OCI-LY3 (cell line): ENCODE results near the gene ELOVL7.
"Not testable (repeated sequence)": the region's sequence is repeated elsewhere in the genome, so short reads cannot be mapped to it uniquely, and the experiment has no call there.

Experiments used
- H2AFZ ChIP-seq: fragments of 200-600, 300-600 bp; shearing (Covaris generic); 2 replicates; pipeline ENCODE4 v1.6.0; 2014; ENCODE audit warnings: antibody characterized with exemption, low read depth, low read length
- H3K27ac ChIP-seq: fragments of 200-600, 300-600 bp; sonication (generic); 2 replicates; pipeline ENCODE4 v1.5.1; 2014; ENCODE audit warnings: mild to moderate bottlenecking, low read length, moderate library complexity, mixed read lengths
- H3K27me3 ChIP-seq: fragments of 200-600, 300-600 bp; sonication (generic); 2 replicates; pipeline ENCODE4 v1.6.1; 2014; ENCODE audit warnings: low read depth, low read length, mixed read lengths
- H3K36me3 ChIP-seq: fragments of 200-600, 300-600 bp; sonication (generic); replicated peaks from 2 replicates; pipeline ENCODE3; 2014; ENCODE audit warnings: low read depth, low read length, mixed read lengths
- H3K4me1 ChIP-seq: fragments of 300-600, 200-600 bp; sonication (generic); 2 replicates; pipeline ENCODE4 v1.6.1; 2014; ENCODE audit warnings: low read length, mixed read lengths
- H3K4me2 ChIP-seq: fragments of 200-600, 300-600 bp; sonication (generic); 2 replicates; pipeline ENCODE4 v1.6.1; 2014; ENCODE audit warnings: low read length, mixed read lengths
- H3K4me3 ChIP-seq: fragments of 300-600, 200-600 bp; sonication (generic); 2 replicates; pipeline ENCODE4 v1.5.1; 2014; ENCODE audit warnings: antibody characterized with exemption, mild to moderate bottlenecking, low read length, moderate library complexity
- H3K79me2 ChIP-seq: fragments of 300-600, 200-600 bp; shearing (Covaris generic); 2 replicates; pipeline ENCODE4 v1.6.1; 2014; ENCODE audit warnings: mild to moderate bottlenecking, low read length, mixed read lengths
- H3K9ac ChIP-seq: fragments of 300-600, 200-600 bp; shearing (Covaris generic); 2 replicates; pipeline ENCODE4 v1.6.0; 2014; ENCODE audit warnings: mild to moderate bottlenecking, low read length, moderate library complexity
- H3K9me3 ChIP-seq: fragments of 200-600, 300-600 bp; shearing (Covaris generic); 2 replicates; pipeline ENCODE4 v1.6.1; 2014; ENCODE audit warnings: low read length, mixed read lengths; ENCODE audit not compliant: insufficient read depth
- H4K20me1 ChIP-seq: fragments of 200-600, 300-600 bp; sonication (generic); 2 replicates; pipeline ENCODE4 v1.6.1; 2016; ENCODE audit warnings: low read length, mixed read lengths; ENCODE audit not compliant: insufficient read depth
- EZH2phosphoT487 ChIP-seq: fragments of 200-600 bp; shearing (Covaris generic); IDR thresholded peaks from 2 replicates; pipeline ENCODE4 v1.6.1; 2018; ENCODE audit warnings: antibody characterized with exemption, mixed run types, low read depth
- TF ChIP-seq, protein P1 (sequence below): fragments of 200-600, 300-600 bp; sonication (generic); IDR thresholded peaks from 2 replicates; pipeline ENCODE4 v1.5.1; 2014; ENCODE audit warnings: antibody characterized with exemption, low read length, low read depth

ELOVL7 gene

DNA sequence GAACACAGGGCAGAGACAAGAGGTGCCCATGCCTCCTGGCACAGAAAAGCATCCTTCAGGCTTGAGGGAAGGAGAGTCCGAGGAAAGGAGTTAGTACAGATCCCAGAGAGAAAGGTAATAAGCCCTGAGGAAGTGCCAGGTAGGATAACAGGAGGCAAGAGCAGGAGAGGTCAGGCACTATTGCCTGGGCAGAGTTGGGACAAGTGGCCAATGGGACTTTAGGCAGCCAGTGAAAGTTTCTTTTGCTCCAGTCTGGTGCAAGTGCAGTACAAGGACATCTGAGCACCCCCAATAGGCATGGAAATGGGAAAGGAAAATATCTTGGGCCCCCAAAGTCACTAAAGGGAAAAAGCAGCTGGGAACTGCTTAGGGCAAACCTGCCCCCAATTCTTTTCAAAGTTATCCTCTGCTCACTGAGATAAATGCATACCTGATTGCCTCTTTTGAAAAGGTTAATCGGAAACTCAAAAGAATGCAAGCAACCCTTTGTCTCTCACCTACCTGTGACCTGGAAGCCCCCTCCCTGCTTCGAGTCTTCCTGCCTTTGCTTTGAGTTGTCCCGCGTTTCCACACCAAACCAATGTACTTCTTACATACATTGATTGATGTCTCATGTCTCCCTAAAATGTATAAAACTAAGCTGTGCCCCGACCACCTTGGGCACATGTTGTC lies 46.5 kb downstream of the ELOVL7 start:
- Histone ChIP-seq H3K4me1 (no peaks in the 10 kb centered on the region), H3K79me2 (no peaks in the 10 kb centered on the region), H3K27ac (no peak overlapping the region), H3K9ac (no peak overlapping the region), H4K20me1 (no peaks in the 10 kb centered on the region), H3K4me2 (no peak overlapping the region), H3K27me3 (no peaks in the 10 kb centered on the region), H2AFZ (no peak overlapping the region), H3K36me3 (no peaks in the 10 kb centered on the region), H3K9me3 (no peaks in the 10 kb centered on the region), H3K4me3 (no peak overlapping the region)
- TF ChIP-seq, protein P1, sequence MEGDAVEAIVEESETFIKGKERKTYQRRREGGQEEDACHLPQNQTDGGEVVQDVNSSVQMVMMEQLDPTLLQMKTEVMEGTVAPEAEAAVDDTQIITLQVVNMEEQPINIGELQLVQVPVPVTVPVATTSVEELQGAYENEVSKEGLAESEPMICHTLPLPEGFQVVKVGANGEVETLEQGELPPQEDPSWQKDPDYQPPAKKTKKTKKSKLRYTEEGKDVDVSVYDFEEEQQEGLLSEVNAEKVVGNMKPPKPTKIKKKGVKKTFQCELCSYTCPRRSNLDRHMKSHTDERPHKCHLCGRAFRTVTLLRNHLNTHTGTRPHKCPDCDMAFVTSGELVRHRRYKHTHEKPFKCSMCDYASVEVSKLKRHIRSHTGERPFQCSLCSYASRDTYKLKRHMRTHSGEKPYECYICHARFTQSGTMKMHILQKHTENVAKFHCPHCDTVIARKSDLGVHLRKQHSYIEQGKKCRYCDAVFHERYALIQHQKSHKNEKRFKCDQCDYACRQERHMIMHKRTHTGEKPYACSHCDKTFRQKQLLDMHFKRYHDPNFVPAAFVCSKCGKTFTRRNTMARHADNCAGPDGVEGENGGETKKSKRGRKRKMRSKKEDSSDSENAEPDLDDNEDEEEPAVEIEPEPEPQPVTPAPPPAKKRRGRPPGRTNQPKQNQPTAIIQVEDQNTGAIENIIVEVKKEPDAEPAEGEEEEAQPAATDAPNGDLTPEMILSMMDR, result no peak
- no peak for TF ChIP-seq EZH2phosphoT487

DNA sequence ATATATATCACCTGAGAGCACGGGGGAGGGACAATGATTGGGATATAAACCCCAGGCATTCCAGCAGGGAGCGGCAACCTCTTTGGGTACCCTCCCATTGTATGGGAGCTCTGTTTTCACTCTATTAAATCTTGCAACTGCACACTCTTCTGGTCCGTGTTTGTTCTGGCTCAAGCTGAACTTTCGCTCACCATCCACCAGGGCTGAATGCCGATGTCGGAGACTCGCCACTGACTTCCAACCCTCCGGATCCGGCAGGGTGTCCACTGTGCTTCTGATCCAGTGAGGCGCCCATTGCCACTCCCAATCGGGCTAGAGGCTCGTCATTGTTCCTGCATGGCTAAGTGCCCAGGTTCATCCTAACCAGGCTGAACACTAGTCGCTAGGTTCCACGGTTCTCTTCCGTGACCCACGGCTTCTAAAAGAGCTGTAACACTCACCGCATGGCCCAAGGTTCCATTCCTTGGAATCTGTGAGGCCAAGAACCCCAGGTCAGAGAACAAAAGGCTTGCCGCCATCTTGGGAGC lies 48.6 kb downstream of the ELOVL7 start:
- not testable (repeated sequence) for H3K36me3 ChIP-seq, H3K9me3 ChIP-seq, H3K27ac ChIP-seq, H3K79me2 ChIP-seq, H4K20me1 ChIP-seq, H3K27me3 ChIP-seq, H3K4me2 ChIP-seq, H3K4me3 ChIP-seq, H3K9ac ChIP-seq, H3K4me1 ChIP-seq, H2AFZ ChIP-seq

DNA sequence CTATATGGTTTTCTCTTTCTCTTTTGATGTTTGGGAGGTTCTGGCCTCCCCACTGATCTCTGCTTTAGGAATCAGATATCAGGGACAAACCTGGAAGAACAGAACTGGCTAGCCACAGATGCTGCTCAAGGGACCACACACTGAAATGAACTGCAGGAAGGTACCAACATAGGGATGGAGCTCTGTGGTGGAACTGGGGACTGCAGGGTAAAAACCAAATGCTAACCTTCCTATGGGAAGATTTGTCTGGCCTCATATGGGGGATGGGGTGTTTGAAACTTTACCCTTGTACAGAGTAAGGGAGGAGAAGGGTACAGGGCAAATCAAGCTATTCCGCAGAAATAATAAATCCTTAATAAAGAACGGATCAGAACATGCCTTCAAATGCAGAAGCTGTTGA lies 49.4 kb downstream of the ELOVL7 start:
- no peak overlapping the region for H3K4me3 ChIP-seq
- H3K9me3 ChIP-seq, result no peaks in the 10 kb centered on the region
- no peak overlapping the region for H3K27ac ChIP-seq
- no peak overlapping the region for H3K4me2 ChIP-seq
- no peaks in the 10 kb centered on the region; the same call in 1 of the 2 replicates for H3K4me1 ChIP-seq
- no peak overlapping the region for H2AFZ ChIP-seq
- no peaks in the 10 kb centered on the region for H3K79me2 ChIP-seq
- TF ChIP-seq, protein P1, result no peak
- no peak for TF ChIP-seq EZH2phosphoT487
- no peak overlapping the region for H3K9ac ChIP-seq
- no peaks in the 10 kb centered on the region for H3K27me3 ChIP-seq
- H3K36me3 ChIP-seq, result no peaks in the 10 kb centered on the region
- no peaks in the 10 kb centered on the region for H4K20me1 ChIP-seq

DNA sequence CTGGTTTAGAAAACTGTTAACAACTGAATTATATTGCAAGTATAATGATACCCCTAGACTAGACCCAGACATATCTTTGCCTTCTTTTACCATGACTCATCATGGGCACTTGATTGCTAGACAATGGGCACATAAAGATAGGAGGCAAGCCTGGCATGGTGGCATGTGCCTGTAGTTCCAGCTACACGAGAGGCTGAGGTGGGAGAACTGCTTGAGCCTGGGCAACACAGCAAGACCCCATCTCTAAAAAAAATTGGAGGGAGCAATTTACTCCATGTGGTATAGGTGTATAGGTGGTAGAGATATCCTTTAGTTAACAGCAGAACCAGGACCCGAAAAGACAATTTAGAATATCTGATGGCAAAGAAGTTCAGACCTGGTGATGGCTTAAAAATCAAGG lies 51.6 kb downstream of the ELOVL7 start:
- Histone ChIP-seq H3K4me1 (peaks cover 3% of the 10 kb centered on the region), H4K20me1 (no peaks in the 10 kb centered on the region), H3K9me3 (no peaks in the 10 kb centered on the region), H3K27me3 (no peaks in the 10 kb centered on the region), H3K9ac (no peak overlapping the region), H3K4me3 (no peak overlapping the region), H3K36me3 (no peaks in the 10 kb centered on the region), H3K4me2 (no peak overlapping the region), H2AFZ (no peak overlapping the region), H3K79me2 (no peaks in the 10 kb centered on the region), H3K27ac (no peak overlapping the region)
- no peak for TF ChIP-seq EZH2phosphoT487
- TF ChIP-seq, protein P1, result no peak
